Natural killer cell (primary cell): ENCODE results near the gene ARHGAP19. TPM values are rescaled to one million over a fixed set of nuclear protein-coding genes. Genes with fewer than 3 reads are reported as not detected.
"Not testable (repeated sequence)": the region's sequence is repeated elsewhere in the genome, so short reads cannot be mapped to it uniquely, and the experiment has no call there.

Experiments used
- ATAC-seq, 3 donors: fragments of 150-1000 bp in 2 of 3; fragments of 200-7000 bp in 1 of 3; cut with Tn5 transposase; 1 replicate in 1 of 3; 2 replicates in 2 of 3; pipeline ENCODE4 v1.10.0; 2021; ENCODE audit warnings: mild to moderate bottlenecking in 2 of 3, moderate library complexity in 2 of 3
- DNase-seq, 2 donors: peaks; one replicate each; pipeline versions ENCODE4 v3.0.0 to v3.0.0-alpha.2; 2013 to 2021; ENCODE audit warnings: mixed read lengths in 1 of 2
- H3K27ac ChIP-seq: one replicate; pipeline ENCODE4 v1.5.1; 2013; ENCODE audit warnings: mild to moderate bottlenecking, low read length
- H3K27me3 ChIP-seq: one replicate; pipeline ENCODE4 v1.6.1; 2013; ENCODE audit warnings: low read length; ENCODE audit not compliant: control insufficient read depth, insufficient read depth
- H3K36me3 ChIP-seq: one replicate; pipeline ENCODE4 v1.6.1; 2013; ENCODE audit warnings: low read length; ENCODE audit not compliant: control insufficient read depth, insufficient read depth
- H3K4me1 ChIP-seq: one replicate; pipeline ENCODE4 v1.6.1; 2013; ENCODE audit warnings: low read length; ENCODE audit not compliant: control insufficient read depth, insufficient read depth
- H3K4me3 ChIP-seq: one replicate; pipeline ENCODE4 v1.5.1; 2013; ENCODE audit warnings: low read length
- H3K9me3 ChIP-seq: one replicate; pipeline ENCODE4 v1.6.1; 2013; ENCODE audit warnings: low read length; ENCODE audit not compliant: control insufficient read depth, insufficient read depth
- H3K27ac Mint-ChIP-seq, 2 donors: one replicate each; pipeline ENCODE4 v1.8.0; 2022; ENCODE audit warnings: mild to moderate bottlenecking in 2 of 2, mixed read lengths in 2 of 2, moderate library complexity in 1 of 2
- H3K27me3 Mint-ChIP-seq, 2 donors: one replicate each; pipeline ENCODE4 v1.8.0; 2022; ENCODE audit warnings: low read depth in 2 of 2, mixed read lengths in 2 of 2
- H3K36me3 Mint-ChIP-seq: one replicate; pipeline ENCODE4 v1.8.0; 2022; ENCODE audit warnings: mixed read lengths
- H3K4me1 Mint-ChIP-seq, 2 donors: one replicate each; pipeline ENCODE4 v1.8.0; 2022; ENCODE audit warnings: mixed read lengths in 2 of 2
- H3K4me3 Mint-ChIP-seq: one replicate; pipeline ENCODE4 v1.8.0; 2022; ENCODE audit warnings: mild to moderate bottlenecking, moderate library complexity, mixed read lengths
- H3K9me3 Mint-ChIP-seq, 2 donors: one replicate each; pipeline ENCODE4 v1.8.0; 2022; ENCODE audit warnings: mixed read lengths in 2 of 2
- WGBS: methylation state at CpG from one replicate; pipeline ENCODE4 v1.1.7; 2013; ENCODE audit warnings: missing lambda C conversion rate; ENCODE audit not compliant: insufficient coverage; 5-methylcytosine and 5-hydroxymethylcytosine counted together
- intact Hi-C: fragments of 100-400 bp; cut with micrococcal nuclease; formaldehyde crosslinking; loops from one replicate; pipeline ENCODE4 v1.14.2; 2022
- total RNA-seq, 4 donors: library from RNA; stranded (reverse); fragments of 120-200 nt in 1 of 4; gene quantifications; one replicate each; pipeline versions ENCODE4 v1.2.3 to v1.2.4, GENCODE V29; 2013 to 2022
- TF ChIP-seq, protein P1 (sequence below): fragments of 200-600 bp; IDR thresholded peaks from one replicate; pipeline ENCODE4 v1.8.0; 2022; ENCODE audit warnings: antibody characterized with exemption

Gene ARHGAP19
- total RNA-seq, 3 donors from 2014 or later (not counting 1 experiment from before 2014, with no cell fraction given), result 22.6 to 23.3 (median 22.7) TPM

DNA sequence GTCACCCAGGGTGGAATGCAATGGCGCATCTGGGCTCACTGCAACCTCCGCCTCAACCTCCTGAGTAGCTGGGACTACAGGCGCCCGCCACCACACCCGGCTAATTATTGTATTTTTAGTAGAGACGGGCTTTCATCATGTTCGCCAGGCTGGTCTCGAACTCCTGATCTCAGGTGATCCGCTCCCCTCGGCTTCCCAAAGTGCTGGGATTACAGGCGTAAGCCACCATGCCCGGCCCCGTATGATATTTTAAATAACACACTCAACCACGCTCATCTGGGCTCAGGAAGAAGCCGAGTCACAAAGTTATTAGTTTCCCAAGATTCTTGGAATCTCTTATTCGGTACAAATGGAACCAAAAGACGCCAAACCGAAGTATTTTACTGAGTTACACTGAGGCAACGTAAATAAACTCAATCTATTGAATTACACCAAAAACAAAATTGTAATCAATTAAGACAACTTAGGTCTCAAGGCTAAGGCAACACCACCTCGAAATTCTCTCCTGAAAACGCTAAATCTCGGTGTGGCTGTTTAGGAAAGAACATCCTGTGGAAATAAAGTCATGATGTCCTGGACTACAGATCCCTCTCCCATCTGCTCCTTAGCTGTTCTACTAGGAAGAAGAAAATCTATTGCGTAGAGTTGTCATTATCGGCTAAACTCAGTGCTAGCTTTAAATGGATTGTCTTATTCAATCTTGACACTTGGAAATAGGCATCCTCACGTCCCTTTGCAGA is 910 bp downstream of the ARHGAP19 start:
- peak overlapping the region; percentile 81 to 83 for H3K27ac Mint-ChIP-seq
- WGBS, result 79% methylated on average over 22 of the region's 25 CpGs
- ATAC-seq (no peak), DNase-seq (no peak)
- H3K36me3 Mint-ChIP-seq, result no peaks in the 10 kb centered on the region
- H3K36me3 ChIP-seq, result no peaks in the 10 kb centered on the region
- H3K4me3 Mint-ChIP-seq, result peak overlapping the region; percentile 90
- H3K9me3 ChIP-seq, result no peaks in the 10 kb centered on the region
- peak overlapping the region; percentile 83 for H3K27ac ChIP-seq
- no peaks in the 10 kb centered on the region for H3K27me3 Mint-ChIP-seq
- no peaks in the 10 kb centered on the region for H3K27me3 ChIP-seq
- H3K4me1 ChIP-seq, result peaks cover 10% of the 10 kb centered on the region
- H3K4me3 ChIP-seq, result peak overlapping the region; percentile 91
- intact Hi-C loops, result loop anchor here (1.0 to 10.0 kb wide), 5 partner anchors 29 to 459 kb away; partner anchors contain the start of genes FRAT2, LCOR, MMS19 and PI4K2A
- no peaks in the 10 kb centered on the region for H3K9me3 Mint-ChIP-seq
- TF ChIP-seq, protein P1, sequence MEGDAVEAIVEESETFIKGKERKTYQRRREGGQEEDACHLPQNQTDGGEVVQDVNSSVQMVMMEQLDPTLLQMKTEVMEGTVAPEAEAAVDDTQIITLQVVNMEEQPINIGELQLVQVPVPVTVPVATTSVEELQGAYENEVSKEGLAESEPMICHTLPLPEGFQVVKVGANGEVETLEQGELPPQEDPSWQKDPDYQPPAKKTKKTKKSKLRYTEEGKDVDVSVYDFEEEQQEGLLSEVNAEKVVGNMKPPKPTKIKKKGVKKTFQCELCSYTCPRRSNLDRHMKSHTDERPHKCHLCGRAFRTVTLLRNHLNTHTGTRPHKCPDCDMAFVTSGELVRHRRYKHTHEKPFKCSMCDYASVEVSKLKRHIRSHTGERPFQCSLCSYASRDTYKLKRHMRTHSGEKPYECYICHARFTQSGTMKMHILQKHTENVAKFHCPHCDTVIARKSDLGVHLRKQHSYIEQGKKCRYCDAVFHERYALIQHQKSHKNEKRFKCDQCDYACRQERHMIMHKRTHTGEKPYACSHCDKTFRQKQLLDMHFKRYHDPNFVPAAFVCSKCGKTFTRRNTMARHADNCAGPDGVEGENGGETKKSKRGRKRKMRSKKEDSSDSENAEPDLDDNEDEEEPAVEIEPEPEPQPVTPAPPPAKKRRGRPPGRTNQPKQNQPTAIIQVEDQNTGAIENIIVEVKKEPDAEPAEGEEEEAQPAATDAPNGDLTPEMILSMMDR, result no peak
- peaks cover 22 to 24% of the 10 kb centered on the region in 2 donors for H3K4me1 Mint-ChIP-seq

DNA sequence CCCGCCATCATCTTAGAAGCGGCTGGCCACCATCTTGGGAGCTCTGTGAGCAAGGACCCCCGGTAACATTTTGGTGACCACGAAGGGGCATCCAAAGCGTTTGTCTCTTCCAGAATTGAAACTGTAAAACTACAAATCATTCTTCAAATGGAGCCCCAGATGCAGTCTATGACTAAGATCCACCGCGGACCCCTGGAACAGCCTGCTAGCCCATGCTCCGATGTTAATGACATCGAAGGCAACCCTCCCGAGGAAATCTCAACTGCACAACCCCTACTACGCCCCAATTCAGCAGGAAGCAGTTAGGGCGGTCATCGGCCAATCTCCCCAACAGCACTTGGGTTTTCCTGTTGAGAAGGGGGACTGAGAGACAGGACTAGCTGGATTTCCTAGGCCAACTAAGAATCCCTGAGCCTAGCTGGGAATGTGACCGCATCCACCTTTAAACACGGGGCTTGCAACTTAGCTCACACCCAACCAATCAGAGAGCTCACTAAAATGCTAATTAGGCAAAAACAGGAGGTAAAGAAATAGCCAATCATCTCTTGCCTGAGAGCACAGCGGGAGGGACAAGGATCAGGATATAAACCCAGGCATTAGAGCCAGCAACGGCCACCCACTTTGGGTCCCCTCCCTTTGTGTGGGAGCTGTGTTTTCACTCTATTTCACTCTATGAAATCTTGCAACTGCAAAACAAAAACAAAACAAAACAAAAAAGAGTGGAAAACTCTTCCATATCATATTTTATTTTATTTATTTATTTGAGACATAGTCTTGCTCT is 1.7 kb downstream of the ARHGAP19 start:
- not testable (repeated sequence) for H3K36me3 Mint-ChIP-seq, H3K9me3 Mint-ChIP-seq, H3K4me3 ChIP-seq, H3K36me3 ChIP-seq, H3K27me3 Mint-ChIP-seq, DNase-seq, ATAC-seq, H3K9me3 ChIP-seq, H3K27me3 ChIP-seq, H3K27ac ChIP-seq
- peaks cover 22 to 28% of the 10 kb centered on the region in 2 donors for H3K4me1 Mint-ChIP-seq
- WGBS, result 95% methylated on average over 17 of the region's 17 CpGs
- H3K4me1 ChIP-seq, result peaks cover 10% of the 10 kb centered on the region
- H3K27ac Mint-ChIP-seq, result peak overlapping the region in 1 of 2 donors; percentile 17
- peak overlapping the region; percentile 28 for H3K4me3 Mint-ChIP-seq
- intact Hi-C loops, result loop anchor here (5.0 to 10.0 kb wide), 2 partner anchors 354 to 458 kb away; partner anchors contain the start of genes LCOR and PI4K2A

DNA sequence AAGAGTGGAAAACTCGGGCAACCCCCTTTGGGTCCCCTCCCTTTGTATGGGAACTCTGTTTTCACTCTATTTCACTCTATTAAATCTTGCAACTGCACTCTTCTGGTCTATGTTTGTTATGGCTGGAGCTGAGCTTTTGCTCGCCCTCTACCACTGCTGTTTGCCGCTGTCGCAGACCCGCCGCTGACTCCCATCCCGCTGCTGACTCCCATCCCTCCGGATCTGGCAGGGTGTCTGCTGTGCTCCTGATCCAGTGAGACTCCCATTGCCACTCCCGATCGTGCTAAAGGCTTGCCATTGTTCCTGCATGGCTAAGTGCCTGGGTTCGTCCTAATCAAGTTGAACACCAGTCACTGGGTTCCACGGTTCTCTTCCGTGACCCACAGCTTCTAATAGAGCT is 2.4 kb downstream of the ARHGAP19 start:
- H3K9me3 ChIP-seq, ATAC-seq, H3K9me3 Mint-ChIP-seq, H3K27me3 Mint-ChIP-seq, DNase-seq, H3K4me3 Mint-ChIP-seq, H3K36me3 ChIP-seq, H3K27ac ChIP-seq, H3K36me3 Mint-ChIP-seq, H3K4me3 ChIP-seq, H3K27me3 ChIP-seq: not testable (repeated sequence)
- intact Hi-C loops, result loop anchor here (5.0 to 10.0 kb wide), 2 partner anchors 355 to 458 kb away; partner anchors contain the start of genes LCOR and PI4K2A
- WGBS, result 96% methylated on average over 13 of the region's 13 CpGs
- H3K4me1 Mint-ChIP-seq, result peaks cover 22 to 29% of the 10 kb centered on the region in 2 donors
- H3K4me1 ChIP-seq, result peaks cover 10% of the 10 kb centered on the region
- H3K27ac Mint-ChIP-seq, result peak overlapping the region in 1 of 2 donors; percentile 17

DNA sequence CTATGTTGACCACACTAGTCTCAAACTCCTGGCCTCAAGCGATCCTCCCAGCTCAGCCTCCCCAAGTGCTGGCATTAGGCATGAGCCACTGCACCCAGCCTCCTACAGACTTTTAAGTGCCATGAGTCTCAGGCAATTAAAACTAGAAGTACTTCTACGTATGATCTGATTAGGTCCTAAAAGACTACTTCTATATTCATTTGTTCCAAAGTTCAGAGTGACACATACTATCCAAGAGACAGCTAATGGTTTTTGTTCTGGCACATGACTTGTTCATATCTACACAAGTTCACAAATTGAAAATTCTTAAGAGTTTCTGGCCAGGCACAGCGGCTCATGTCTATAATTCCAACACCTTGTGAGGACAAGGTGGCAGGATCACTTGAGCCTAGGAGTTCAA is 11.7 kb downstream of the ARHGAP19 start:
- Mint-ChIP-seq H3K27ac (peak overlapping the region in 1 of 2 donors; percentile 33), H3K9me3 (no peaks in the 10 kb centered on the region), H3K36me3 (no peaks in the 10 kb centered on the region), H3K4me1 (peaks cover 2 to 8% of the 10 kb centered on the region in 2 donors), H3K27me3 (no peaks in the 10 kb centered on the region), H3K4me3 (no peak overlapping the region)
- ATAC-seq (no peak), DNase-seq (no peak)
- WGBS, result 95% methylated on average over 3 of the region's 3 CpGs
- Histone ChIP-seq H3K4me3 (no peak overlapping the region), H3K27ac (no peak overlapping the region), H3K9me3 (no peaks in the 10 kb centered on the region), H3K4me1 (no peaks in the 10 kb centered on the region), H3K36me3 (no peaks in the 10 kb centered on the region), H3K27me3 (no peaks in the 10 kb centered on the region)
- intact Hi-C loops, result no loop called here
- TF ChIP-seq, protein P1, result no peak
